Gastrocnemius medialis (tissue), 4 donors: Measurements from ENCODE around the gene WDFY4. TPM values are rescaled to one million over a fixed set of nuclear protein-coding genes. Genes with fewer than 3 reads are reported as not detected.

ENCODE experiments used
- ATAC-seq, 2 donors: fragments of 150-250 bp; one replicate each; pipeline ENCODE4 v1.9.1; 2016
- DNase-seq, 2 donors: peaks; one replicate each; pipeline ENCODE4 v3.0.0-alpha.2; 2019
- H3K27ac ChIP-seq, 4 donors: fragments of 200-600 bp; sonication (generic); 1 replicate in 1 of 4; 2 replicates in 3 of 4; pipeline ENCODE4 v1.5.1; 2016 to 2018; ENCODE audit warnings: mild to moderate bottlenecking in 2 of 4, moderate library complexity in 1 of 4
- H3K27me3 ChIP-seq, 3 donors: fragments of 200-600 bp; sonication (generic) in 2 of 3; 1 replicate in 1 of 3; 2 replicates in 2 of 3; pipeline versions ENCODE4 v1.5.1 to v1.6.0; 2016 to 2019; ENCODE audit warnings: mild to moderate bottlenecking in 1 of 3, moderate library complexity in 1 of 3
- H3K36me3 ChIP-seq, 2 donors: fragments of 200-600 bp; sonication (generic) in 1 of 2; one replicate each; pipeline ENCODE4 v1.5.1; 2017 to 2018
- H3K4me1 ChIP-seq, 2 donors: fragments of 200-600 bp; sonication (generic) in 1 of 2; one replicate each; pipeline ENCODE4 v1.5.1; 2016 to 2017; ENCODE audit warnings: mild to moderate bottlenecking in 2 of 2
- H3K4me3 ChIP-seq, 4 donors: fragments of 200-600 bp; sonication (generic) in 3 of 4; 1 replicate in 1 of 4; 2 replicates in 3 of 4; pipeline ENCODE4 v1.5.1; 2016 to 2019; ENCODE audit warnings: mild to moderate bottlenecking in 2 of 4
- H3K9me3 ChIP-seq, 3 donors: fragments of 200-600 bp; sonication (generic) in 2 of 3; 1 replicate in 1 of 3; 2 replicates in 2 of 3; pipeline ENCODE4 v1.5.1; 2016 to 2019
- CTCF ChIP-seq, 5 experiments: fragments of 450-650 bp in 3 of 5; fragments of 200-600 bp in 2 of 5; sonication (generic) in 2 of 5; IDR thresholded peaks in 4 of 5; conservative IDR thresholded peaks in 1 of 5; 1 replicate in 4 of 5; 2 replicates in 1 of 5; pipeline ENCODE4 v1.5.1; 2016 to 2019; ENCODE audit warnings: antibody characterized with exemption in 5 of 5, mild to moderate bottlenecking in 3 of 5, moderate library complexity in 3 of 5
- POLR2A ChIP-seq, 2 donors: fragments of 450-650 bp; IDR thresholded peaks; one replicate each; pipeline ENCODE4 v1.6.1; 2017; ENCODE audit warnings: antibody characterized with exemption in 2 of 2, mild to moderate bottlenecking in 2 of 2, moderate library complexity in 2 of 2
- in situ Hi-C, 4 donors: fragments of 200-750 bp; cut with MboI; loops; one replicate each; pipeline versions ENCODE4 v1.15.0 to v1.8.0; 2017; ENCODE audit warnings: low sequenced_read_pairs in 4 of 4
- intact Hi-C: fragments of 100-400 bp; cut with DNase I; formaldehyde crosslinking; loops from one replicate; pipeline ENCODE4 v1.15.1; 2023; ENCODE audit warnings: low total_unique reads
- total RNA-seq, 4 donors: library from RNA; depleted of rRNA; stranded (reverse); fragments of >200 nt; gene quantifications; one replicate each; pipeline versions ENCODE4 v1.1.0 to v1.2.3, GENCODE V29; 2016

WDFY4 gene
- total RNA-seq, 4 donors from 2014 or later, result 0.29 to 0.94 (median 0.59) TPM

- H3K9me3 ChIP-seq, result no peaks in the 10 kb centered on the region
- H3K4me3 ChIP-seq, result no peak overlapping the region
- peak; percentile 33 to 50 for ATAC-seq
- DNase-seq, result no peak
- H3K36me3 ChIP-seq, result no peaks in the 10 kb centered on the region
- H3K27ac ChIP-seq, result peak overlapping the region in 3 of 4 donors; percentile 50 to 61 (median 59)
- intact Hi-C loops, result no loop called here
- TF ChIP-seq CTCF (IDR thresholded peaks at IDR 0.05 in 4 of 5, conservative IDR thresholded peaks at IDR 0.05 in 1 of 5) (no peak), POLR2A (IDR thresholded peaks at IDR 0.05) (no peak)
- in situ Hi-C loops, result no loop called here
- peaks cover 0 to 3% of the 10 kb centered on the region in 2 donors for H3K4me1 ChIP-seq
- H3K27me3 ChIP-seq, result no peaks in the 10 kb centered on the region
Observed at GRCh38 chr10:49023752-49024151, 339.1 kb downstream of the WDFY4 start.

GRCh38 chr10:49024484-49024883, 339.8 kb downstream of the WDFY4 start:
- ATAC-seq, result no peak
- peaks cover 0 to 3% of the 10 kb centered on the region in 2 donors for H3K4me1 ChIP-seq
- H3K4me3 ChIP-seq, result no peak overlapping the region
- no peaks in the 10 kb centered on the region for H3K9me3 ChIP-seq
- H3K36me3 ChIP-seq, result no peaks in the 10 kb centered on the region
- intact Hi-C loops (no loop called here), in situ Hi-C loops (no loop called here)
- no peak for DNase-seq
- no peaks in the 10 kb centered on the region for H3K27me3 ChIP-seq
- peak overlapping the region in 3 of 4 donors; percentile 50 to 61 (median 59) for H3K27ac ChIP-seq
- TF ChIP-seq CTCF (IDR thresholded peaks at IDR 0.05 in 4 of 5, conservative IDR thresholded peaks at IDR 0.05 in 1 of 5) (no peak), POLR2A (IDR thresholded peaks at IDR 0.05) (no peak)

GRCh38 chr10:49025347-49025983, 340.8 kb downstream of the WDFY4 start:
- ATAC-seq (no peak), DNase-seq (no peak)
- H3K4me1 ChIP-seq, result peaks cover 0 to 3% of the 10 kb centered on the region in 2 donors
- H3K9me3 ChIP-seq, result no peaks in the 10 kb centered on the region
- intact Hi-C loops, result no loop called here
- H3K36me3 ChIP-seq, result no peaks in the 10 kb centered on the region
- no peak for TF ChIP-seq POLR2A (IDR thresholded peaks at IDR 0.05)
- TF ChIP-seq CTCF (IDR thresholded peaks at IDR 0.05 in 4 of 5, conservative IDR thresholded peaks at IDR 0.05 in 1 of 5), result no peak
- no peak overlapping the region for H3K27ac ChIP-seq
- no peak overlapping the region for H3K4me3 ChIP-seq
- in situ Hi-C loops, result no loop called here
- no peaks in the 10 kb centered on the region for H3K27me3 ChIP-seq

GRCh38 chr10:49028639-49029038, 344.0 kb downstream of the WDFY4 start:
- DNase-seq, result no peak
- no peaks in the 10 kb centered on the region for H3K36me3 ChIP-seq
- H3K27me3 ChIP-seq, result no peaks in the 10 kb centered on the region
- intact Hi-C loops, result no loop called here
- TF ChIP-seq CTCF (IDR thresholded peaks at IDR 0.05 in 4 of 5, conservative IDR thresholded peaks at IDR 0.05 in 1 of 5) (no peak), POLR2A (IDR thresholded peaks at IDR 0.05) (no peak)
- in situ Hi-C loops, result no loop called here
- H3K27ac ChIP-seq, result no peak overlapping the region
- no peak for ATAC-seq
- H3K4me1 ChIP-seq, result peaks cover 0 to 3% of the 10 kb centered on the region in 2 donors
- no peak overlapping the region for H3K4me3 ChIP-seq
- H3K9me3 ChIP-seq, result no peaks in the 10 kb centered on the region

- Histone ChIP-seq H3K9me3 (no peaks in the 10 kb centered on the region), H3K36me3 (no peaks in the 10 kb centered on the region), H3K4me1 (no peaks in the 10 kb centered on the region), H3K27ac (no peak overlapping the region), H3K27me3 (no peaks in the 10 kb centered on the region), H3K4me3 (no peak overlapping the region)
- in situ Hi-C loops, result no loop called here
- no peak for TF ChIP-seq CTCF (IDR thresholded peaks at IDR 0.05 in 4 of 5, conservative IDR thresholded peaks at IDR 0.05 in 1 of 5)
- TF ChIP-seq POLR2A (IDR thresholded peaks at IDR 0.05), result no peak
- intact Hi-C loops, result no loop called here
- ATAC-seq (no peak), DNase-seq (no peak)
Observed at GRCh38 chr10:49029666-49030065, 345.0 kb downstream of the WDFY4 start.
